Measurements from ENCODE around the gene HP1BP3.
"Not testable (repeated sequence)": the region's sequence is repeated elsewhere in the genome, so short reads cannot be mapped to it uniquely, and the experiment has no call there.

HP1BP3 gene

GRCh38 chr1:20727746-20728316 is 59.3 kb downstream of the HP1BP3 start:
- no peak for DNase-seq (ENCODE audit: low spot score)

GRCh38 chr1:20726932-20727745 is 60.0 kb downstream of the HP1BP3 start:
- no peak for DNase-seq (ENCODE audit: low spot score)

GRCh38 chr1:20726118-20726911 is 60.8 kb downstream of the HP1BP3 start:
- DNase-seq (ENCODE audit: low spot score): no peak

DNA sequence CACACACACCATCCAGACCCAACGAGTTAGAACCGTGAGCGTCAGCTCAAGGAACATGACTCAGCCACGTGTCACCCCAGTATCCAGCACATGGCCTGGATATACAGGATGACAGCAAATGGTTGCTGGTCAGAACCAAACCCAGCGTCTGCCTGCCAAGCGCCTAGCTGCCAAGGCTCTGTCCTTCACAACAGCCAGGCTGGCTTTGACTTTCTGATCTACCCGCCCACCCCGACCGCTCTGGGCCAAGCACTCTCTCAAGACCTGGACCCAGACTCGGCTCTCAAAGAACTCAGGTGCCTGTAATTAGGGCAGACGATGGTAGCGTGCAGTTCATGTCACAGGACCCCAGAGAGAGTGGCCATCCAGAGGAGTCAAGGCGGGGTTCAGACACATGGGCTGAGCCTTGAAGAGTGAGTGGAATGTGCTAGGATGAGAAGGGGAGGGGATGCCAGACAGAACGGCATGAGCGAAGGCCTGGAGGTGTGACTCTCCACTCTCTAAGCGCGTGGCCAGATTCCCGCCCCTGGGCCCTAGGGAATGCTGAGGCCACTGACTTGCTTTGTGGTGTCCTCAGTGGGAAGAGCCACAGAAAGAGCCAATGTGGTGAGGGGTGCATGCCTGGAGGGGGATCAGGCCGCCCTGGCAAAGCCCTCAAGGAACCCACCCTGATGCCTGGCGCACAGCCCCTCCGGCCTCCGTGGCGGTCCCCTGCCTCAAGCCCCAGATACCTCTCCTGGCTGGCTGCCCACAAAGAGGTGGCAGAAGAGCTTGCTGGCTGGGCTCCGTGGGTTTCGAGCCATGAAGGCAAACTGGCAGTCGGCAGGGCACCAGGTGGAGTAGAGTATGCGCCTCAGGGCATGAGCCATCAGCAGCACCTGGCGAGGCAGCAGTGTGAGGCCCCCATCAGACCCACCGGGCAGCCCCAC is 61.7 kb downstream of the HP1BP3 start:
- DNase-seq (ENCODE audit: low spot score): no peak

GRCh38 chr1:20724364-20725188 is 62.5 kb downstream of the HP1BP3 start:
- DNase-seq (ENCODE audit: low spot score): no peak

DNA sequence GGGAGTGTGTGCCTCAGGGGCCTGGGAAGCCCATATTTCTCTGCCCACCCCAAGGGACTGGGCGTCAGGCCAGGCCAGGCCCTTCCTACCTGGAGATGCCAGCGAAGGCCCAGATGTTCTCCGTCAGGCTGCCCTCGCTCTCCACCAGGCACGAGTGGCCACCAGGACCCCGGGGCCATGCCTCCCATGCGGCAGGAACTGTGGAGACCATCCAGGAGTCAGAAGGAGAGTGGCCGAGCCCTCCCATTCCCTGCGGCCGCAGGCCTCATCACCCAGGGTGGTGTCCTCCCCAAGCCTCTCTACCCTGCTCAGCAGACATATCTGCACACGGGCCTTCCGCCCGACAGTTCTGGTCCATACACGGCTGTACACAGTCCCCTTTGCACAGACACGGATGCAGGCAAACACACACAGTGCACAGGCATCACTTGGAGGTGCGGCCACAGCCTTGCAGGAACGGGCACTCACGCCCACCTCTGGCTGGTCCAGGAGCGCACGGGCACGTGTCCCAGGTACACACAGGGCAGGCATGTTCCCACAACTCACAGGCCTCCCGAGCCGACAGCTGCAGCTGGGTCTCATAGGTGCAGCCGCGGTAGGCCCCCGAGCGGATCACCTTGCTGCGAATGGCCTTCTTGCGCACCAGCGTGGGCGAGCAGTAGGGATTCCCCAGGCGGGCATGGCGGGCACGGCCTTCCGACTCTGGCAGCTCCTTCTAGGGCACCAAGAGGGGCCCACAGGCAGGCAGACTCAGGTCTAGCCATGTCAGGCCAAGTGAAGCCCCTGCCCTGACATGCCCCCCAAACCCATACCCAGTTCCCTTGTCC is 63.4 kb downstream of the HP1BP3 start:
- no peak for DNase-seq (ENCODE audit: low spot score)

GRCh38 chr1:20723159-20723536 is 64.0 kb downstream of the HP1BP3 start:
- no peak for DNase-seq (ENCODE audit: low spot score)

DNA sequence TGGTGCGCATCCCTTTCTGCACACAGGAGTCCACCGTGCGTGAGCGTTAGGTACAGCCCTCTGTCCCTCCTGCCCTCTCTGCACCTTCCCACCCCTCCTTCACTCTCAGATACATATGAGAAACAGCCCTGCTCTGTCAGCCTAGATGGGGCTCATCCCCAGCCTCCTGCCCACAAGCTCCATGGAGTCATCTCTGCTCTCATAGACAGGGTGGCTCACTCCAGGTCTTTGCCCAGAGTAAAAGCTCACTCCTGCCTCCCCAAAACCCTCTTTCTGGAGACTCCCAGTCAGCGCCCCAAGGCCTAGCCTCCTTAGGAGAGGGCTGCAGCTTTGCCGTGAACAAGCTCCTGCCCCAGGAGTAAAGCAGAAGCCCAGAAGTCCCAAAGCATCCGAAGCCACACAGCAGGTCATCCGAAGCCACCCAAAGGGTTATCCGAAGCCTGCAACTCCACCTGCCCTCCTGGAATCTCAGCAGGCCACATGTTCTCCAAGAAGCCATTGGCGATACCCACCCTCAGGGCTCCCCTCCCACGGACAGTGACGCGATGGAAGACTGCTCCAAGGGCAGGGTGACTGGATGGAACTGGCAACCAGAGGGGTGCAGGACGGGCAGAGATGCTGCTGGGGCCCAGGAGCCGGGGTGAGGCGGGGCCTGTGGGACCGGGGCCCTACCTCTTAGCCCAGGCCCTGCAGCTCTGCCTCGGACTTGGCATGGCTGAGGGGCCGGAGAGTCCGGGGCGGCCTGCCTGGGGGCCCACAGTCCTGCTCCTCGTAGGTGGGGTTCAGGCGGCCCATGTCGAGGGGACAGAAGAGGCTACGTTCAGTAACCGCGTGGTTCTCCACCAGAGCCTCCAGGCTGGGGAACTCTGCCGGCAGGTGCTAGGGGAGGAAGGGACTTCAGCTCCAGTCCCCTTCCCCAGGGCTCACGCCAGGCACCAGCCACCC is 65.7 kb downstream of the HP1BP3 start:
- DNase-seq (ENCODE audit: low spot score): no peak

GRCh38 chr1:20720631-20721091 is 66.4 kb downstream of the HP1BP3 start:
- DNase-seq (ENCODE audit: low spot score): no peak

GRCh38 chr1:20719871-20720620 is 67.1 kb downstream of the HP1BP3 start:
- no peak for DNase-seq (ENCODE audit: low spot score)

- DNase-seq (ENCODE audit: low spot score): no peak
Measured at GRCh38 chr1:20719261-20719660, 67.8 kb downstream of the HP1BP3 start.

DNA sequence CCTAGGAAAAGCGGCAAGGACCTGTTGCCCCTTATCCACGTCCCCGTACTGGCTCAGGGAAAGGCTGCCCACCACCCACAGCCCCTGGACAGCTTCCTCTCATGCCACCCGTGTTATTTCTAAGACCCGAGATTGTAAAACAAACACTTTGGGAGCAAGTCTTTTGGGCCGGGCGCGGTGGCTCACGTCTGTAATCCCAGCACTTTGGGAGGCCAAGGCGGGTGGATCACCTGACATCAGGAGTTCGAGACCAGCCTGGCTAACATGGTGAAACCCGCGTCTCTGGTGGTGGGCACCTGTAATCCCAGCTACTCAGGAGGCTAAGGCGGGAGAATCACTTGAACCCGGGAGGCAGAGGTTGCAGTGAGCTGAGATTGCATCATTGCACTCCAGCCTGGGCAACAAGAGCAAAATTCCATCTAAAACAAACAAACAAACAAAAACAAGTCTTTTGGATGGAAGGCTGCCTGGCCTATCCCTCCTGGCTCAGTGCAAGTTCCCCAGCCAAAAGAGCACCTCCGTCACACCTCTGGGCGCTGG is 68.7 kb downstream of the HP1BP3 start:
- not testable (repeated sequence) for DNase-seq (ENCODE audit: low spot score)

DNA sequence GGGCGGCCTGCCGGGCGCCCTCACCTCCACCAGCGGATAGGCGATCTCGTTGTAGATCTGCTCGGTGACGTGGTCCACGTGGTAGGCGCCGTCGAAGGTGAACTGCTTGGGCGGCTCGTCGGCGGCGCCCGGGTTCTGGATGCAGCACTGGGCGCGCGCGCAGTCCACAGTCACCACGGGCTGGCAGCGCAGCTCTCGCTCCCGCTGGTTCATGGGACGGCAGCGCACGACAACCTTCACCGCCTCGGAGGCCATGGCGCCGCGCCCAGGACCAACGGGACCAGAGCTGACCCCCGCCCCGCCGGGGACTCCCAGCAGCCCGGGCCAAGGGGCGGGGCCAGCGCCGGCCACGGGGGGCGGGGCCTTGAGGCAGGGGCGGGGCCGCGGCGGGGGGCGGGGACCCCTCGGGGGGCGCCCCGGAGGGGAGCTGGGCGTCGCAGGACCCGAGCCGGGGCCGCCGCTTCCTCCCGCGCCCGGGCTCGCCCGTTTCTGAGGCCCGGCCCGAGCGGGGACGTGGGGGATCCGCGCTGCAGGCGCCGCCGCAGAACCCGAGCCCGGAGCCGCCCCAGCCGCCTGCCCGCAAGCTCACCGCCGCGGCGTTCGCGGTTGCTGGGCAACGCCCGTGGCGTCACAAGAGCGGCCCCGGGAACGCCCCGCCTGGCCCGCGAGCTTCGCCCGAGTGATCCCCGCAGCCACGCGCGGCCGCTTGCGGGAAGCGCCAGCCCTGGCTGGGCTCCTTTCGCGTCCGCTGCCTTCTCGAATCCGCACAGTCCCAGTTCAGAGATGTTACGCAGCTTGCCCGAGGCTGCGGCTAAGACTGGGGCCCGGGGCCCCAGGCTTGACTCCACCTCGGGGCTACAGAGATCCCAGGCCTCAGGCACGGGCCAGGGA is 69.4 kb downstream of the HP1BP3 start, which contains the start of gene KIF17:
TSS of gene KIF17 (minus strand) at position 556 of the 891 bp plus-strand sequence. CDS start at position 255, 301 bp downstream.
- peak; percentile 93 for DNase-seq (ENCODE audit: low spot score)

GRCh38 chr1:20716232-20716631 is 70.9 kb downstream of the HP1BP3 start:
- DNase-seq (ENCODE audit: low spot score): no peak

GRCh38 chr1:20715406-20715805 is 71.7 kb downstream of the HP1BP3 start:
- no peak for DNase-seq (ENCODE audit: low spot score)

DNA sequence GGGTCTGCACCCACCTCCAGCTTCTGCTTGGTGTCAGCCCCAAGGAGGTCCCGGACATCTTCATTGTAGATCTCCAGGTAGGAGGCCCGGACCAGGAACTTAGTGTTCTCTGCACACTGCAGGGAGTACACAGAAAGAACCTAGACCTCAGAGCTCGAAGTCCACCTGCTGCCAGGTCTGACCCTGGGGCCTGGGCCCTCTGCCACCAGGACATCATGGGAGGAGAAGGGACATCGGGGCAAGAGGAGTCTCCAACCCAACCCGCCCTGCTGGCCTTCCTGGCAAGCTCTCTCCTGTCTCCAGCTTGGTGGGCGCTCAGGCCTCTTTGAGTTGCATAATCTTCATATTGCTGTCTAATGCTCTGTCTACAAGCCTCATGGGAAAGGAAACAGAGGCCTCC is 73.7 kb downstream of the HP1BP3 start:
- no peak for DNase-seq (ENCODE audit: low spot score)

DNA sequence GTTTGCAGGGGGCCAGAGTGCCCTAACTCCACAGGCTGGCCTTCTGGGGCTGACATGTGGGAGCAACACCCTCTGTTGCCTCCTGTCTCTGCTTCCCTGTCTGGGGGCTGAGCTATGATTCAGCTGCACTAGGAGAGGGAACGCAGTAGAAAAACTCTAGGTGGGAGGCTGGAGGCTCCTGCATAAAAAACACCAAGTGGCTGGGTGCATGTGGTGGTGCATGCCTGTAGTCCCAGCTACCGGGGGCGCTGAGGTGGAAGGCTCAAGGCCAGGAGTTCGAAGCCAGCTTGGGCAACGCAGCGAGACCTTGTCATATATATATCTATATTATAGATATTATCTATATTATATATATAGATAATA is 74.9 kb downstream of the HP1BP3 start:
- DNase-seq (ENCODE audit: low spot score): no peak
